Activated naive CD8-positive, alpha-beta T cell treated with anti-CD3 and anti-CD28 coated beads for 36 hours (primary cell): ENCODE data around the gene PRSS12. TPM values are rescaled to one million over a fixed set of nuclear protein-coding genes. Genes with fewer than 3 reads are reported as not detected.
"Not testable (repeated sequence)": the region's sequence is repeated elsewhere in the genome, so short reads cannot be mapped to it uniquely, and the experiment has no call there.

Source experiments
- DNase-seq: peaks from one replicate; pipeline ENCODE4 v3.0.0; 2021
- H3K27ac Mint-ChIP-seq: one replicate; pipeline ENCODE4 v1.8.0; 2022; ENCODE audit warnings: mild to moderate bottlenecking, moderate library complexity, mixed read lengths
- H3K27me3 Mint-ChIP-seq: one replicate; pipeline ENCODE4 v1.8.0; 2022; ENCODE audit warnings: mild to moderate bottlenecking, mixed read lengths
- H3K36me3 Mint-ChIP-seq: one replicate; pipeline ENCODE4 v1.8.0; 2021; ENCODE audit warnings: mild to moderate bottlenecking, mixed read lengths
- H3K4me1 Mint-ChIP-seq: one replicate; pipeline ENCODE4 v1.8.0; 2021; ENCODE audit warnings: mixed read lengths
- H3K4me3 Mint-ChIP-seq: one replicate; pipeline ENCODE4 v1.8.0; 2022; ENCODE audit warnings: mild to moderate bottlenecking, moderate library complexity, mixed read lengths
- H3K9me3 Mint-ChIP-seq: one replicate; pipeline ENCODE4 v1.8.0; 2022; ENCODE audit warnings: mixed read lengths
- total RNA-seq, 2 experiments: library from RNA; stranded (reverse); gene quantifications; one replicate each; pipeline ENCODE4 v1.2.3, GENCODE V29; 2021

Gene PRSS12
- total RNA-seq, 2 experiments from 2014 or later: not detected

GRCh38 chr4:118281611-118282442 is 71.0 kb downstream of the PRSS12 start:
- Mint-ChIP-seq H3K9me3 (no peaks in the 10 kb centered on the region), H3K36me3 (peaks cover 41% of the 10 kb centered on the region), H3K27ac (peak overlapping the region; percentile 98), H3K27me3 (peaks cover 5% of the 10 kb centered on the region), H3K4me1 (peaks cover 37% of the 10 kb centered on the region), H3K4me3 (peak overlapping the region; percentile 97)
- DNase-seq: no peak

- Mint-ChIP-seq H3K9me3 (no peaks in the 10 kb centered on the region), H3K4me3 (peak overlapping the region; percentile 97), H3K36me3 (peaks cover 41% of the 10 kb centered on the region), H3K27me3 (peaks cover 5% of the 10 kb centered on the region), H3K4me1 (peaks cover 37% of the 10 kb centered on the region), H3K27ac (peak overlapping the region; percentile 98)
- no peak for DNase-seq
These were observed 72.1 kb downstream of the PRSS12 start for GRCh38 chr4:118280501-118281218.

- Mint-ChIP-seq H3K27me3 (peaks cover 5% of the 10 kb centered on the region), H3K4me3 (peak overlapping the region; percentile 97), H3K36me3 (peaks cover 41% of the 10 kb centered on the region)
These were observed 72.8 kb downstream of the PRSS12 start for GRCh38 chr4:118279920-118280432.

GRCh38 chr4:118279328-118279727 is 73.5 kb downstream of the PRSS12 start:
- peaks cover 34% of the 10 kb centered on the region for H3K4me1 Mint-ChIP-seq
- H3K9me3 Mint-ChIP-seq: no peaks in the 10 kb centered on the region

More at GRCh38 chr4:118279920-118280432, 72.8 kb downstream of the PRSS12 start:
- no peaks in the 10 kb centered on the region for H3K9me3 Mint-ChIP-seq
- DNase-seq: no peak
- H3K4me1 Mint-ChIP-seq: peaks cover 37% of the 10 kb centered on the region
- H3K27ac Mint-ChIP-seq: peak overlapping the region; percentile 98

GRCh38 chr4:118278473-118279274 is 74.1 kb downstream of the PRSS12 start:
- Mint-ChIP-seq H3K27ac (peak overlapping the region; percentile 98), H3K36me3 (peaks cover 41% of the 10 kb centered on the region), H3K9me3 (no peaks in the 10 kb centered on the region), H3K27me3 (peaks cover 5% of the 10 kb centered on the region), H3K4me1 (peaks cover 33% of the 10 kb centered on the region), H3K4me3 (peak overlapping the region; percentile 97)
- peak; percentile 97 for DNase-seq

More at GRCh38 chr4:118279328-118279727, 73.5 kb downstream of the PRSS12 start:
- Mint-ChIP-seq H3K36me3 (peaks cover 41% of the 10 kb centered on the region), H3K4me3 (peak overlapping the region; percentile 97), H3K27ac (peak overlapping the region; percentile 98), H3K27me3 (peaks cover 5% of the 10 kb centered on the region)
- DNase-seq: no peak

- H3K27ac Mint-ChIP-seq: peak overlapping the region; percentile 36
These were observed 75.6 kb downstream of the PRSS12 start for GRCh38 chr4:118277243-118277642.

GRCh38 chr4:118276580-118276979 is 76.2 kb downstream of the PRSS12 start:
- Mint-ChIP-seq H3K36me3 (peaks cover 35% of the 10 kb centered on the region), H3K27ac (no peak overlapping the region), H3K4me3 (no peak overlapping the region), H3K27me3 (peaks cover 5% of the 10 kb centered on the region), H3K9me3 (no peaks in the 10 kb centered on the region), H3K4me1 (peaks cover 26% of the 10 kb centered on the region)
- no peak for DNase-seq

More at GRCh38 chr4:118277243-118277642, 75.6 kb downstream of the PRSS12 start:
- Mint-ChIP-seq H3K4me3 (peak overlapping the region; percentile 97), H3K4me1 (peaks cover 31% of the 10 kb centered on the region), H3K9me3 (no peaks in the 10 kb centered on the region), H3K27me3 (peaks cover 5% of the 10 kb centered on the region), H3K36me3 (peaks cover 41% of the 10 kb centered on the region)
- DNase-seq: no peak

- H3K4me1 Mint-ChIP-seq: peaks cover 16% of the 10 kb centered on the region
- H3K9me3 Mint-ChIP-seq: no peaks in the 10 kb centered on the region
- H3K27ac Mint-ChIP-seq: no peak overlapping the region
- peaks cover 3% of the 10 kb centered on the region for H3K27me3 Mint-ChIP-seq
- H3K36me3 Mint-ChIP-seq: peaks cover 7% of the 10 kb centered on the region
- no peak overlapping the region for H3K4me3 Mint-ChIP-seq
- no peak for DNase-seq
These were observed 79.2 kb downstream of the PRSS12 start for GRCh38 chr4:118273642-118274041.

GRCh38 chr4:118271788-118272187 is 81.0 kb downstream of the PRSS12 start:
- Mint-ChIP-seq H3K4me1 (peaks cover 2% of the 10 kb centered on the region), H3K9me3 (no peaks in the 10 kb centered on the region), H3K4me3 (no peak overlapping the region), H3K27me3 (no peaks in the 10 kb centered on the region), H3K36me3 (no peaks in the 10 kb centered on the region), H3K27ac (no peak overlapping the region)
- DNase-seq: no peak

- Mint-ChIP-seq H3K27ac (no peak overlapping the region), H3K27me3 (no peaks in the 10 kb centered on the region), H3K9me3 (no peaks in the 10 kb centered on the region), H3K36me3 (no peaks in the 10 kb centered on the region), H3K4me3 (no peak overlapping the region), H3K4me1 (peaks cover 2% of the 10 kb centered on the region)
- DNase-seq: no peak
These were observed 82.3 kb downstream of the PRSS12 start for GRCh38 chr4:118270492-118270891.

- H3K36me3 Mint-ChIP-seq: peaks cover 2% of the 10 kb centered on the region
- DNase-seq: no peak
- no peak overlapping the region for H3K4me3 Mint-ChIP-seq
- no peaks in the 10 kb centered on the region for H3K9me3 Mint-ChIP-seq
- H3K27me3 Mint-ChIP-seq: peaks cover 7% of the 10 kb centered on the region
- H3K27ac Mint-ChIP-seq: no peak overlapping the region
- H3K4me1 Mint-ChIP-seq: peaks cover 2% of the 10 kb centered on the region
These were observed 84.0 kb downstream of the PRSS12 start for GRCh38 chr4:118268780-118269179.

GRCh38 chr4:118266145-118266496 is 86.7 kb downstream of the PRSS12 start:
- H3K4me3 Mint-ChIP-seq: peak overlapping the region; percentile 52
- H3K27ac Mint-ChIP-seq, H3K4me1 Mint-ChIP-seq, H3K27me3 Mint-ChIP-seq, H3K36me3 Mint-ChIP-seq, H3K9me3 Mint-ChIP-seq, DNase-seq: not testable (repeated sequence)

GRCh38 chr4:118265312-118266144 is 87.3 kb downstream of the PRSS12 start:
- DNase-seq: peak; percentile 50
- peaks cover 2% of the 10 kb centered on the region for H3K36me3 Mint-ChIP-seq
- H3K9me3 Mint-ChIP-seq: no peaks in the 10 kb centered on the region
- peaks cover under 1% of the 10 kb centered on the region for H3K4me1 Mint-ChIP-seq
- peak overlapping the region; percentile 69 for H3K4me3 Mint-ChIP-seq
- peaks cover 7% of the 10 kb centered on the region for H3K27me3 Mint-ChIP-seq
- H3K27ac Mint-ChIP-seq: no peak overlapping the region

GRCh38 chr4:118264096-118264495 is 88.7 kb downstream of the PRSS12 start:
- H3K27me3 Mint-ChIP-seq: peaks cover 7% of the 10 kb centered on the region
- peaks cover 2% of the 10 kb centered on the region for H3K36me3 Mint-ChIP-seq
- no peak for DNase-seq
- no peak overlapping the region for H3K27ac Mint-ChIP-seq
- no peak overlapping the region for H3K4me3 Mint-ChIP-seq
- no peaks in the 10 kb centered on the region for H3K9me3 Mint-ChIP-seq
- no peaks in the 10 kb centered on the region for H3K4me1 Mint-ChIP-seq
